GDM1 (cell line): Measurements from ENCODE around the gene PLPP4.

Experiments
- DNase-seq: peaks from one replicate; lab custom pipeline; 2025; lab: John Stamatoyannopoulos, UW

PLPP4 gene

GRCh38 chr10:120610791-120611190 is 153.8 kb downstream of the PLPP4 start:
- DNase-seq, result no peak

GRCh38 chr10:120612756-120613155 is 155.7 kb downstream of the PLPP4 start:
- no peak for DNase-seq

- no peak for DNase-seq
Observed at GRCh38 chr10:120613180-120613579, 156.2 kb downstream of the PLPP4 start.

- DNase-seq, result no peak
Observed at GRCh38 chr10:120614680-120615079, 157.7 kb downstream of the PLPP4 start.

GRCh38 chr10:120616311-120616911 is 159.4 kb downstream of the PLPP4 start:
- no peak for DNase-seq

GRCh38 chr10:120628197-120628596 is 171.2 kb downstream of the PLPP4 start:
- DNase-seq, result no peak

- no peak for DNase-seq
Observed at GRCh38 chr10:120630266-120630665, 173.2 kb downstream of the PLPP4 start.

- no peak for DNase-seq
Observed at GRCh38 chr10:120632047-120632446, 175.0 kb downstream of the PLPP4 start.

GRCh38 chr10:120632942-120633341 is 175.9 kb downstream of the PLPP4 start:
- DNase-seq, result no peak

- DNase-seq, result no peak
Observed at GRCh38 chr10:120634659-120635058, 177.6 kb downstream of the PLPP4 start.
